ENCODE measurements around the gene CEP20.

- no peak for TF ChIP-seq CBX8 (IDR thresholded peaks at IDR 0.05)
- TF ChIP-seq POLR2A (IDR thresholded peaks at IDR 0.05; ENCODE audit: low read length), result no peak
- no peak for TF ChIP-seq CTCF (IDR thresholded peaks at IDR 0.05)
- TF ChIP-seq POLR2AphosphoS2 (conservative IDR thresholded peaks at IDR 0.05; ENCODE audit: low read length), result no peak
- no peak for TF ChIP-seq RARB (CRISPR knock-in tag; IDR thresholded peaks at IDR 0.05)
- TF ChIP-seq HDAC2 (IDR thresholded peaks at IDR 0.05), result no peak
- no peak for TF ChIP-seq HES2 (IDR thresholded peaks at IDR 0.05)
- TF ChIP-seq MYC (IDR thresholded peaks at IDR 0.05; ENCODE audit: borderline replicate concordance, low read length), result no peak
- no peak for TF ChIP-seq EP300 (IDR thresholded peaks at IDR 0.05)
These were observed 30.5 kb downstream of the CEP20 start for GRCh38 chr16:15857724-15858560.

Measured in A549 (cell line).